ENCODE data around the gene ALG9.
A peak's percentile ranks its signal among the peaks of the same experiment; 100 is the strongest.

Gene ALG9

DNA sequence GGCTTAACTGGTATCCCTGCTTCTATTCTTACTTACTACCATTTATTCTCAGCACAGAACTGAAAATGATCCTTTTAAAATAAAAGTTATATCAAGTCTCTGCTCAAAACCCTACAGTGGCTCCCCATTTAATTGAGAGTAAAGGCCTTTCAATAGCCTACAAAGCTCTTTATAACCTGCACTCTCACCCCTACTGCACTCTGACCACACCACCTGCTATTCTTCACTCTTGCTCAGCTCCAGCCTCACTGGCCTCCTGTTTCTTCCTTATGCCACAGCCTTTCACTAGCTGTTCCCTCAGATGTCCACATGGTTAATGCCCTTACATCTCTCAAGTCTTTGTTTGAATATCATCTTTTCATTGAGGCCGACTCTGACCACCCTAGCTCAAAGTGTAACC lies 64.3 kb downstream of the ALG9 start:
- no peak overlapping the region for H3K4me3 ChIP-seq (ENCODE audit: low read depth, low read length)
- TF ChIP-seq, protein P1, sequence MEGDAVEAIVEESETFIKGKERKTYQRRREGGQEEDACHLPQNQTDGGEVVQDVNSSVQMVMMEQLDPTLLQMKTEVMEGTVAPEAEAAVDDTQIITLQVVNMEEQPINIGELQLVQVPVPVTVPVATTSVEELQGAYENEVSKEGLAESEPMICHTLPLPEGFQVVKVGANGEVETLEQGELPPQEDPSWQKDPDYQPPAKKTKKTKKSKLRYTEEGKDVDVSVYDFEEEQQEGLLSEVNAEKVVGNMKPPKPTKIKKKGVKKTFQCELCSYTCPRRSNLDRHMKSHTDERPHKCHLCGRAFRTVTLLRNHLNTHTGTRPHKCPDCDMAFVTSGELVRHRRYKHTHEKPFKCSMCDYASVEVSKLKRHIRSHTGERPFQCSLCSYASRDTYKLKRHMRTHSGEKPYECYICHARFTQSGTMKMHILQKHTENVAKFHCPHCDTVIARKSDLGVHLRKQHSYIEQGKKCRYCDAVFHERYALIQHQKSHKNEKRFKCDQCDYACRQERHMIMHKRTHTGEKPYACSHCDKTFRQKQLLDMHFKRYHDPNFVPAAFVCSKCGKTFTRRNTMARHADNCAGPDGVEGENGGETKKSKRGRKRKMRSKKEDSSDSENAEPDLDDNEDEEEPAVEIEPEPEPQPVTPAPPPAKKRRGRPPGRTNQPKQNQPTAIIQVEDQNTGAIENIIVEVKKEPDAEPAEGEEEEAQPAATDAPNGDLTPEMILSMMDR (IDR thresholded peaks at IDR 0.05; ENCODE audit: control insufficient read depth, extremely low read depth, insufficient read depth), result no peak
- DNase-seq (ENCODE audit: low read depth), result no peak

DNA sequence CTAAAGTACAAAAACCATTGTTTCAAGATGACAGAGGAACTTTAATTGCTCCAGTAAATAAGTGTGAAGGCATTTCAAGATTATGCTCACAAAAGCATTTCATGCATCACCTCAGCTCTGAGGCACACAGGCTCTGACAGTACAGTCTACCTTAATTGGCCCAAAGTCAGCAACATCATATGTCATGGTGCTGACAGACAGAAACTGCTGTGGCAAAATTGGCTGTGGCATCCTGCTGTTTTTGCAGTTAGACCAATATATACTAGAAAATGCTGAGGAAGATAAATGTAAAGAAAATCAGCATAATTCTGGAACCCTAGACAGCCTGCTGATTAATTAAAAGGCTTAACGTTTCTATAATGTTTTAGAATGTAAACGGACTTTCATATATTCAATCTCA lies 70.2 kb downstream of the ALG9 start:
- TF ChIP-seq, protein P1 (IDR thresholded peaks at IDR 0.05; ENCODE audit: control insufficient read depth, extremely low read depth, insufficient read depth), result no peak
- no peak for DNase-seq (ENCODE audit: low read depth)
- no peak overlapping the region for H3K4me3 ChIP-seq (ENCODE audit: low read depth, low read length)

DNA sequence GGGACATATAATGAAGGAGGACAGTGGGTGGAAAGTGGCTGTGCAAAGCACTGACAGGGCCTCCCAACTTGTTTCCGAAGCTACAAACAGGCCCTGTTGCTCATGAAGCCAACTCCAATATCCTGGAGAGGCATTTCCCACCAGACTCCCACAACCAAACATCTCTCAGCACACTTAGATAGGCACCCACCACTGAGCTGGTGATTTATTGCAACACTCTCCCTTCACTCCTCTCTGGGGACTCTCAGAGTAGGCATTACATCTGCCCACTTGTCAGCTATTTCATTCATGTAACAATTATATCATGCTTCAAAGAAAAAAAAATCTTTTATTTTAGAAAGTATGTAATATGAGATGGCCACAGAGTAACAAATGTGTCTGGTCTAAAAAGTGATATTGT lies 73.1 kb downstream of the ALG9 start:
- TF ChIP-seq, protein P1 (IDR thresholded peaks at IDR 0.05; ENCODE audit: control insufficient read depth, extremely low read depth, insufficient read depth), result no peak
- DNase-seq (ENCODE audit: low read depth), result no peak
- no peak overlapping the region for H3K4me3 ChIP-seq (ENCODE audit: low read depth, low read length)

DNA sequence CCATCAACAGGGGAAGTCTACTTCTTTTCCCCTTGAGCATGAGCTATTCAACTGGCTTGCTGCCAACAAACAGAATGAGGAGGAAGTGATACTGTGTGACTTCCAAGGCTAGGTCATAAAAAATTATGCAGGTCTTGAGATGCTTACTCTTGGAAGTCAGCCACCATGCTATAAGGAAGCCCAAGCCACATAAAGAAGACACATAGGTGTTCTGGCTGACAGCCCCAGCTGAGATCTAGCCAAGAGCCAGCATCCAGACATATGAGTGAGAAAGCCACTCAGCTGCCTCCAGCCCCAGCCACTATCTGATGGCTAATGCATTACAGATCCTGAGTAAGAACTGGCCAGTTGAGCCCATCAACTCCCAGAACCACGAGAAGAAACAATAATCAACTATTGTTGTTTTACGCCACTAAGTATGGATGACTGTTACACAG lies 74.2 kb downstream of the ALG9 start:
- TF ChIP-seq, protein P1 (IDR thresholded peaks at IDR 0.05; ENCODE audit: control insufficient read depth, extremely low read depth, insufficient read depth), result no peak
- no peak overlapping the region for H3K4me3 ChIP-seq (ENCODE audit: low read depth, low read length)
- peak; percentile 98 for DNase-seq (ENCODE audit: low read depth)

DNA sequence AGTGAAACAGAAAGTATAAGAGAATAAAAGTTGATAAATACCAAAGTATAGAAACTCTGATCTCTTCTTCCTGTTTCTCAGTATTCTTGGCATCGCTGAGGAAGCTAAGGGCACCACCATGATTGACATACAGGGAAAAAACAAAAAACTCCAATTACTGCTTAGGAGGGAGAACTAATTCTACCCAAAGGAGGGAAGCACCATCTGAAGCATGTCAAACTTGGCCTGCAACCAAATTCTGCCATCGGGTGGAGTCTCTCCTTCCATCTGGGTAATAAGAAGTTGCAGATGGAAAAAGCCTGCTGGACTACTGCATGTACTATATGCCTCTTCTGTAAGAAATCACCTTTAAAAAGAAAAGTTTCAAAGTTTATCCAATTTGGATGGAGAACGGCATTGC lies 74.7 kb downstream of the ALG9 start:
- H3K4me3 ChIP-seq (ENCODE audit: low read depth, low read length), result no peak overlapping the region
- TF ChIP-seq, protein P1 (IDR thresholded peaks at IDR 0.05; ENCODE audit: control insufficient read depth, extremely low read depth, insufficient read depth), result no peak
- DNase-seq (ENCODE audit: low read depth), result no peak

DNA sequence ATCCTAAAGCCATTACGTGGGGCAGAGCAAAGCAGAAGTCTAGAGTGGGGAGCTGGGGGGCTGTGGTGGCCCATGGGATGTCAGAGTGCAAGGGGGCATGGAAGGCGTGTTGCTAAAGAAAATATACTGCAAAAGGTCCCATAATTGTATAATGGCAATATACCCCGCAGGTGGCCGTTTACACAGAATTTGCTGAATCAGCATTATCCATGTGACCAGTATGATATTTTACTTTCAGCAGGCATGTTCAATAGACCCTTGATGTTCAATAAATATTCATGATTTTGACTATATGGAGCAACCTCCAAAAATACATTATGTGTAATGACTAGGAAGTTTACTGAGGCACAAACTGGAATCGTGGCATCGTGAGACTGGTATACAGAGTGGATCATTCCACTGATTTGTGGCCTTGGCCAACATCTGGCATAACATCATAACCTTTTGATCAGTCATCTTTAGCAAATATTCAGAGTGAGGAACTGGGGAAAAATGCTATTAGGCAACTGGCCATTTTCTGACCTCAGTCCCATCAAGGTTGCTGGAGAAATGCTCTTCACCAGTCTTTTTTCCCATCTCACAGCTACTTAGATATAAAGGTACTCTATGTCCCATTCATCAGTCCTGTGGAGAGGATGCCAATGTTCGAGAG lies 75.9 kb downstream of the ALG9 start:
- DNase-seq (ENCODE audit: low read depth), result no peak
- TF ChIP-seq, protein P1 (IDR thresholded peaks at IDR 0.05; ENCODE audit: control insufficient read depth, extremely low read depth, insufficient read depth), result no peak
- H3K4me3 ChIP-seq (ENCODE audit: low read depth, low read length), result no peak overlapping the region

DNA sequence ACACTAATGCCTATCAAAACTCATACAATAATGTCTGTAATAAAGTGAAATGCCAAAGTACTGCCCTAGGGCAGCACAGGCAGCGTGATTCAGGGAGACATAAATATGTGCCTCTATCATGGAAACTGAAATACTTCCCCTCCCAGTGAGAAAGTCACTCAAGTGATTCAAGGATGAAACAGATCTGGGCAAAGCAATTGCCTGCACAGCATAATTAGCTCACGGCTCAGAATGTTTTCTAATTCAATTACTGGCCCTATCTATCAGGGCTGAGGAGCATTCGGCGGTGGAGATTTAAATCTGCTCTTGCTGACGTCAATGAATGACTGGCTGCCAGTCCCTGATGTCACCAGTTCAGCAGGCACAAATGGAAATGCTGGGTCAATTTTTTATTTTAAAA lies 77.5 kb downstream of the ALG9 start:
- TF ChIP-seq, protein P1 (IDR thresholded peaks at IDR 0.05; ENCODE audit: control insufficient read depth, extremely low read depth, insufficient read depth), result no peak
- no peak for DNase-seq (ENCODE audit: low read depth)
- H3K4me3 ChIP-seq (ENCODE audit: low read depth, low read length), result no peak overlapping the region
